Esophagus muscularis mucosa (tissue), 2 donors: ENCODE data around the gene EHD4.

Experiments used
- POLR2A ChIP-seq: fragments of 450-650 bp; IDR thresholded peaks from one replicate; pipeline ENCODE4 v1.6.1; 2017; ENCODE audit warnings: antibody characterized with exemption, moderate library complexity, mild to moderate bottlenecking, low read depth
- POLR2AphosphoS5 ChIP-seq, 2 donors: sonication (generic); formaldehyde crosslinking; IDR thresholded peaks; one replicate each; pipeline ENCODE4 v1.6.1; 2017; ENCODE audit warnings: antibody characterized with exemption in 2 of 2

- TF ChIP-seq POLR2AphosphoS5 (IDR thresholded peaks at IDR 0.05): no peak
- no peak for TF ChIP-seq POLR2A
These were observed 6.6 kb downstream of the EHD4 start for GRCh38 chr15:41965441-41966413.
